ENCODE measurements around the gene VTA1.

The VTA1 gene

GRCh38 chr6:142251930-142252445 is 104.9 kb downstream of the VTA1 start:
- Histone ChIP-seq H3K9me3 (ENCODE audit: control insufficient read depth, insufficient read depth, low read length) (no peaks in the 10 kb centered on the region), H3K36me3 (ENCODE audit: insufficient read depth, low read length) (no peaks in the 10 kb centered on the region), H3K9ac (ENCODE audit: low read depth, low read length) (no peak overlapping the region), H3K4me1 (ENCODE audit: insufficient read depth, low read length) (no peaks in the 10 kb centered on the region)

GRCh38 chr6:142254513-142254912 is 107.5 kb downstream of the VTA1 start:
- Histone ChIP-seq H3K9me3 (ENCODE audit: control insufficient read depth, insufficient read depth, low read length) (no peaks in the 10 kb centered on the region), H3K9ac (ENCODE audit: low read depth, low read length) (no peak overlapping the region), H3K4me1 (ENCODE audit: insufficient read depth, low read length) (no peaks in the 10 kb centered on the region), H3K36me3 (ENCODE audit: insufficient read depth, low read length) (no peaks in the 10 kb centered on the region)

- Histone ChIP-seq H3K9me3 (ENCODE audit: control insufficient read depth, insufficient read depth, low read length) (no peaks in the 10 kb centered on the region), H3K9ac (ENCODE audit: low read depth, low read length) (no peak overlapping the region), H3K36me3 (ENCODE audit: insufficient read depth, low read length) (no peaks in the 10 kb centered on the region), H3K4me1 (ENCODE audit: insufficient read depth, low read length) (no peaks in the 10 kb centered on the region)
Observed at GRCh38 chr6:142255785-142256184, 108.7 kb downstream of the VTA1 start.

GRCh38 chr6:142258305-142258704 is 111.2 kb downstream of the VTA1 start:
- Histone ChIP-seq H3K36me3 (ENCODE audit: insufficient read depth, low read length) (no peaks in the 10 kb centered on the region), H3K4me1 (ENCODE audit: insufficient read depth, low read length) (no peaks in the 10 kb centered on the region), H3K9me3 (ENCODE audit: control insufficient read depth, insufficient read depth, low read length) (no peaks in the 10 kb centered on the region), H3K9ac (ENCODE audit: low read depth, low read length) (no peak overlapping the region)

GRCh38 chr6:142258757-142259156 is 111.7 kb downstream of the VTA1 start:
- no peaks in the 10 kb centered on the region for H3K4me1 ChIP-seq (ENCODE audit: insufficient read depth, low read length)
- H3K36me3 ChIP-seq (ENCODE audit: insufficient read depth, low read length): no peaks in the 10 kb centered on the region
- H3K9me3 ChIP-seq (ENCODE audit: control insufficient read depth, insufficient read depth, low read length): no peaks in the 10 kb centered on the region
- H3K9ac ChIP-seq (ENCODE audit: low read depth, low read length): no peak overlapping the region

GRCh38 chr6:142260748-142261147 is 113.7 kb downstream of the VTA1 start:
- H3K36me3 ChIP-seq (ENCODE audit: insufficient read depth, low read length): no peaks in the 10 kb centered on the region
- H3K4me1 ChIP-seq (ENCODE audit: insufficient read depth, low read length): no peaks in the 10 kb centered on the region
- H3K9ac ChIP-seq (ENCODE audit: low read depth, low read length): no peak overlapping the region
- H3K9me3 ChIP-seq (ENCODE audit: control insufficient read depth, insufficient read depth, low read length): no peaks in the 10 kb centered on the region

- H3K9me3 ChIP-seq (ENCODE audit: control insufficient read depth, insufficient read depth, low read length): no peaks in the 10 kb centered on the region
- H3K9ac ChIP-seq (ENCODE audit: low read depth, low read length): no peak overlapping the region
- no peaks in the 10 kb centered on the region for H3K36me3 ChIP-seq (ENCODE audit: insufficient read depth, low read length)
- H3K4me1 ChIP-seq (ENCODE audit: insufficient read depth, low read length): no peaks in the 10 kb centered on the region
Observed at GRCh38 chr6:142262231-142262630, 115.2 kb downstream of the VTA1 start.

- H3K4me1 ChIP-seq (ENCODE audit: insufficient read depth, low read length): no peaks in the 10 kb centered on the region
- H3K36me3 ChIP-seq (ENCODE audit: insufficient read depth, low read length): no peaks in the 10 kb centered on the region
- no peaks in the 10 kb centered on the region for H3K9me3 ChIP-seq (ENCODE audit: control insufficient read depth, insufficient read depth, low read length)
- no peak overlapping the region for H3K9ac ChIP-seq (ENCODE audit: low read depth, low read length)
Observed at GRCh38 chr6:142265476-142265875, 118.4 kb downstream of the VTA1 start.

- Histone ChIP-seq H3K36me3 (ENCODE audit: insufficient read depth, low read length) (no peaks in the 10 kb centered on the region), H3K9ac (ENCODE audit: low read depth, low read length) (no peak overlapping the region), H3K4me1 (ENCODE audit: insufficient read depth, low read length) (no peaks in the 10 kb centered on the region), H3K9me3 (ENCODE audit: control insufficient read depth, insufficient read depth, low read length) (no peaks in the 10 kb centered on the region)
Observed at GRCh38 chr6:142266060-142266459, 119.0 kb downstream of the VTA1 start.

GRCh38 chr6:142271476-142271875 is 124.4 kb downstream of the VTA1 start:
- H3K36me3 ChIP-seq (ENCODE audit: insufficient read depth, low read length): no peaks in the 10 kb centered on the region
- H3K9ac ChIP-seq (ENCODE audit: low read depth, low read length): no peak overlapping the region
- H3K9me3 ChIP-seq (ENCODE audit: control insufficient read depth, insufficient read depth, low read length): no peaks in the 10 kb centered on the region
- H3K4me1 ChIP-seq (ENCODE audit: insufficient read depth, low read length): no peaks in the 10 kb centered on the region

Data from ES-I3 (cell line).